NCI-H2029 treated with DMSO at 0.1 percent for 48 hours (cell line): ENCODE results near the gene NMRAL1.

Source experiments
- DNase-seq: peaks from one replicate; lab custom pipeline; 2025; lab: John Stamatoyannopoulos, UW

Gene NMRAL1

GRCh38 chr16:4474192-4474961 is at the start of gene NMRAL1:
Gene NMRAL1 (minus strand): TSS chr16:4474625. CDS start chr16:4474132, 493 bp downstream.
- DNase-seq = peak; percentile 76

GRCh38 chr16:4523686-4524085 is 49.3 kb upstream of the NMRAL1 start:
- no peak for DNase-seq

GRCh38 chr16:4522051-4522581 is 47.7 kb upstream of the NMRAL1 start:
- no peak for DNase-seq

DNA sequence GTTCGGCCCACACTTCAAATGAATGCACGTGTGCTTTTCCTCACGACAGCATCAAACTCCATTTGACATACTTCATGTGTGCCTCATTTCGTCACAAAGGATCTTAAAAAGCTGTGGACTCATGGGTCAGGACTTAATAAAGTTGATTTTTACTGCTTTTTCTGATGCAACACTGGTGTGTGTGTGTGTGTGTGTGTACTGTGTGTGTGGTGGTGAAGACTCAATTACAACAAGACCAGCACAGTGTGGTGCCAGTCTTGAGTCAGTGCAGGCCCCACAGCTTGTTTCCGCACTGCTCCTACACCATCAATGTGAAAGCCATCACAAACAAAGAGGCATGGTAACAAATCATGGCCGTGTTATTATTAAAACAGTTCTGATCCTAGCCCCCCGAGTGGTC is 46.5 kb upstream of the NMRAL1 start:
- no peak for DNase-seq

DNA sequence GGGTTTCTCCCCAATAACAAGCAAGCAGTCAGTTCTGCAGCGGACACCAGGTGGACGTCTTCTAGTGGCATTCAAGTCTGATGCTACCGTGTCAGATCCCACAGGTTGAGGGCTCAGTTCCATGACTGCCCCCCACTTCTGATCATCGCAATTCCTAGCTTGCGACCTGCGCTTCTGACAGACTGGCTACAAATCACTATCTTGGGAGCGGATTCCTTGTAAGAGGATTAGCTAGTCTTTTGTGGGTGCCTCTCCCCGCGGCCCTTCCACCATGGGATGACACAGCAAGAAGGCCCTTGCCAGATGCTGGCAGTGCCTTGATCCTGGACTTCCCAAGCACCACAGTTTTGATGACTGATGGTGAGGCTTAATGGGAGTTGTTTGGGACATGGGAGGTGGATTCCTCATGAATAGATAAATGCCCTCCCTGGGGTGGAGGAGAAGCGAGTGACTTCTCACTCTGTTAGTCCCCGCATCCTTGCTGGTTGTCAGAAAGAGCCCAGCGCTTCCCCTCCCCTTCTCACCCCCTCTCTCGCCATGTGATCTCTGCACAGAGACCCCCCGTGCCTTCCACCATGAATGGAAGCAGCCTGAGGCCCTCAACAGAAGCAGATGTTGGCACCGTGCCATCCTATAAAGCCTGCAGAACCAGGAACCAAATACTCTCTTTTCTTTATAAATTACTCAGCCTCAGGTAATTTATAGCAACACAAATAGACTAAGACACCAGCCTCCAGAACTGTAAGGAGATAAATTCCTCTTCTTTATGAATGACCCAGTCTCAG is 45.0 kb upstream of the NMRAL1 start:
- DNase-seq = no peak

GRCh38 chr16:4517812-4518680 is 43.6 kb upstream of the NMRAL1 start:
- DNase-seq = no peak

DNA sequence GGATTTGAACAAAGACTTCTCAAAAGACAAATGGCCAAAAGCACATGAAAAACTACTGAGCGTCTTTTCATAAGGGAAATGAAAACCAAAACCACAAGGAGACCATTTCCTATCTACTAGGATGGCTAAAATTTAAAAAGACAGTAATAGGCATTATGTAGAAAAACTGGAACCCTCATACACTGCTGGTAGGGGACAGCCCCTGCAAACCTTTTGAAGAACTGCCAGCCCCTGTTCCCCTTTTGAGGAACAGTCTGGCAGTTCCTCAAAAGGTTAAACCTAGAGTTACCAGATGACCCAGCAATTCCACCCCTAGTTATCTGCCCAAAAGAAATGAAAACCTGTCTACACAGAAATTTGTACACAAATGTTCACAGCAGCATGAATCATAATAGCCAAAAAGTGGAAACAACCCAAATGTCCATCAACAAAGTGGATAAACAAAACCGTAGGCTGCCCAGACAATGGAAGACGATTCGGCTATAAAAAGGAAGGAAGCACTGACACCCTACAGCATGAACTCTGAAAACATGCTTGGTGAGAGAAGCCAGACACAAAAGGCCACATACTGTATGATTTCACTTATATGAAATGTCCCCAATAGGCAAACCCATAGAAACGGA is 41.3 kb upstream of the NMRAL1 start:
- DNase-seq = no peak

GRCh38 chr16:4514606-4515005 is 40.2 kb upstream of the NMRAL1 start:
- DNase-seq = no peak

GRCh38 chr16:4513881-4514280 is 39.5 kb upstream of the NMRAL1 start:
- no peak for DNase-seq

- DNase-seq = no peak
Measured at GRCh38 chr16:4513086-4513860, 38.8 kb upstream of the NMRAL1 start.

- DNase-seq = no peak
Measured at GRCh38 chr16:4512473-4512872, 38.0 kb upstream of the NMRAL1 start.

GRCh38 chr16:4511441-4512082 is 37.1 kb upstream of the NMRAL1 start:
- DNase-seq = no peak

DNA sequence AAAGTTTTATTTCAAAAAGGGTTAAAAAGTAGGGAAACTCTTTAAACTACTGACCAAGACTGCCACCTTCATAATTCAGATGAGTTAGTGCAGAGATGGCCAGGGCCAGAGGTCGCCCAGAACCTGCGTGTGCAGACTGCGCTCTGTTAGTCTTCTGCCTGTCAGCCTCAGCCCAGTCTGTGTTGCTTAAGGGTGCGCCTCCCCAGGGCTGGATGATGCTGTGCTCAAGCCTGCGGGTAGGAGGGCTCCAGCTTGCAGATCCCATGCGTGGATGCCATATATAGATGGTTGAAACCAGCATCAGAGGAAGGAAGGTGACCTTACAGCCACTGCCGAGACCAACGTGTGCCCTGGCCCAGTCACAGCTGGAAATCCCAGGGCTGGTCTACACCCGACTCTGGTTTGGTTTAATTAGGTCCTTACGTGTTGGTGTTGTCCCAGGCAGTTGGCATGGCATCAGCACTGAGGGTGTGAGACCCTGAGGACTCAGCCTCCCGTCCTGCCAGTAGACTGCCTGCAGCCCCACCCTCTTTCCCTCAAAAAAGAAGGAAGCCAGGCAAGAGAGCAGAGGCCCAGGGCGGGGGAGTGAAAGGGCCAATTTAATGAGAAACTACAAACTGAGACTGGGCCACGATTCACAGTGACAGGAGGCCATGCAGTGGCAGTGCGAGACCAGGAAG is 36.5 kb upstream of the NMRAL1 start:
- DNase-seq = no peak

DNA sequence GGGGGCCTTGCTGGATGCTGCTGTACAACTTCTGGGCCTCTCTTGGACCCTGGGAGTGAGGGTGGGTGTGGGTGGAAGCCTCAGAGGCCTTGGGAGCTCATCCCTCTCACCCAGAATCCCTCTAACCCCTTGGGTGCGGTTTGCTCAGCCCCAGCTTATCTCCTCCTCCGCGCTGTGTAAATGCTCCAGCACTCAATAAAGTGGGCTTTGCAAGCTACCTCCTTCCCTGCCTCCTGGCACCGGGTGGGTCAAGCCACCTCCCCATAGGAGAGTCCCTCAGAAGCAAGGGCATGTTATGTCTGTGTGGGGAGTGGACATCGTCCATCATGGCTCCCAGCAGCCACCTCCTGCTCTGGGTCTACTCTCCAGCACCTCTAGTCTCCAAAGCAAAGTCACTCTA is 35.7 kb upstream of the NMRAL1 start:
- no peak for DNase-seq

GRCh38 chr16:4509420-4509819 is 35.0 kb upstream of the NMRAL1 start:
- DNase-seq = no peak

DNA sequence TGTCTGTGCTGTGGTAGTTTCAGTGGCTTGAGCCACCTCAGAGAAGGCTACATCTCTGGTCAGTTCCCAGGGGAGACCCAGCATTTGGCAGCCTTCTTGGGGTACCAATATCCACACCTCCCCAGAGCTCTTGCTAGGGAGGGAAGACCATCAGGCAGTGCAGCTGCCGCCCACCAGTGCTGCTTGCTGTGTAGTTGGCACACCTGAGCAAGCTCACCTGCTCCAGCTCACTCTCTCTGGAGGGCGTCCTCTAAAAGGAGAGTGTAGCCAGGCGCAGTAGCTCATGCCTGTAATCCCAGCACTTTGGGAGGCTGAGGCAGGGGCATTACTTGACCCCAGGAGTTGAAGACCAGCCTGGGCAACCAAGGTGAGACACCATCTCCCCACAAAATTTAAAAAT is 34.4 kb upstream of the NMRAL1 start:
- DNase-seq = no peak

DNA sequence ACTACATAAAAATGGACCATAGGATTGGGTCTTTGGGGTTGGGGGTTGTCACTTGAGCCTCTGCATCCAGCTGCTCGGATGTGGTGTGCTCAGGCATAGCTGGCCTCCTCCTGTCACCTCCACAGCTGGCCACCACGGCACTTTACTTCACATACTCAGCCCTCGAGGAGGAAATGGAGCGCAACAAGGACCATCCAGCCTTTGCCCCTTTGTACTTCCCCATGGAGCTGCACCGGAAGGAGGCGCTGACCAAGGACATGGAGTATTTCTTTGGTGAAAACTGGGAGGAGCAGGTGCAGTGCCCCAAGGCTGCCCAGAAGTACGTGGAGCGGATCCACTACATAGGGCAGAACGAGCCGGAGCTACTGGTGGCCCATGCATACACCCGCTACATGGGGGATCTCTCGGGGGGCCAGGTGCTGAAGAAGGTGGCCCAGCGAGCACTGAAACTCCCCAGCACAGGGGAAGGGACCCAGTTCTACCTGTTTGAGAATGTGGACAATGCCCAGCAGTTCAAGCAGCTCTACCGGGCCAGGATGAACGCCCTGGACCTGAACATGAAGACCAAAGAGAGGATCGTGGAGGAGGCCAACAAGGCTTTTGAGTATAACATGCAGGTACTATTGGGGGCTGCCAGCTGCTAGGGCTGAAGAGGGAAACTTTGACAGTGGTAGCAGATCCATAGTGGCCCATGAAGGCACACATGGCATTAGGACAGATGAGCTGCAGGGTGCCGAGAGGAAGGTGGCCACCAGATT is 33.3 kb upstream of the NMRAL1 start:
- no peak for DNase-seq

GRCh38 chr16:4506450-4506849 is 32.0 kb upstream of the NMRAL1 start:
- peak; percentile 42 for DNase-seq
